ENCODE results near the gene SPAAR. TPM values are rescaled to one million over a fixed set of nuclear protein-coding genes. Genes with fewer than 3 reads are reported as not detected.

Gene SPAAR
- total RNA-seq, 2 donors from 2014 or later: 0.29 TPM; not detected in 1

GRCh38 chr9:35930521-35930920 is 21.2 kb downstream of the SPAAR start:
- no peak overlapping the region for H3K27ac ChIP-seq (ENCODE audit: low read depth, low read length)
- no peaks in the 10 kb centered on the region for H3K4me1 Mint-ChIP-seq

DNA sequence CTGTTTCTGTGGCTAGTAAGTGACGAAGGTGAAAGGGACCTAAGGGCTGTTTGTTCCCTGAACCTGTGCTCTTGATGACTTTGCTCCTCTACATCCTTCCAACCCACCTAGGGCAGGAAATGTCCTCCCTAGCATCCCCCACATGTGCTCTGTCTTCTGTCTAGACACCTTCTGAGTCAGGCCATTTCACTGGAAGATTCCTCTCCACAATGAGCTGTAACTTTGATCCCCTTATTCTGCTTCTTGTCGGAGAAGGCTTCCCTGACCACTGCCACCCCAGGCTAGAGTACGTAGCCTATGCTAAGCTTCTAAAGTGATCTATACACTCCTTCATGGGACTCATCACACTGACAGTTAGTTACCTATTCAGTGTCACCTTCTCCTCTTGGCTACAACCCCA is 21.7 kb downstream of the SPAAR start:
- Histone ChIP-seq H3K9me3 (ENCODE audit: control insufficient read depth, low read length) (no peaks in the 10 kb centered on the region), H3K36me3 (ENCODE audit: control insufficient read depth, insufficient read depth, low read length) (no peaks in the 10 kb centered on the region), H3K9ac (ENCODE audit: extremely low read depth, low read length, poor library complexity, severe bottlenecking) (no peak overlapping the region), H3K4me3 (ENCODE audit: low read length) (no peak overlapping the region), H3K27ac (ENCODE audit: low read depth, low read length) (no peak overlapping the region), H3K4me1 (ENCODE audit: control insufficient read depth, insufficient read depth, low read length) (no peaks in the 10 kb centered on the region), H3K27me3 (ENCODE audit: control insufficient read depth, insufficient read depth, low read length, poor library complexity, severe bottlenecking) (peaks cover 23% of the 10 kb centered on the region)
- Mint-ChIP-seq H3K27ac (no peak overlapping the region), H3K4me1 (no peaks in the 10 kb centered on the region), H3K9me3 (no peaks in the 10 kb centered on the region), H3K4me3 (no peak overlapping the region), H3K36me3 (ENCODE audit: low read depth) (no peaks in the 10 kb centered on the region), H3K27me3 (ENCODE audit: insufficient read depth) (peaks cover 25% of the 10 kb centered on the region)
- WGBS, 2 experiments (ENCODE audit: insufficient coverage in 1 of 2, insufficient read length in 1 of 2): 92 to 100% methylated on average over 2 to 3 of the region's 3 CpGs
- TF ChIP-seq, protein P1, sequence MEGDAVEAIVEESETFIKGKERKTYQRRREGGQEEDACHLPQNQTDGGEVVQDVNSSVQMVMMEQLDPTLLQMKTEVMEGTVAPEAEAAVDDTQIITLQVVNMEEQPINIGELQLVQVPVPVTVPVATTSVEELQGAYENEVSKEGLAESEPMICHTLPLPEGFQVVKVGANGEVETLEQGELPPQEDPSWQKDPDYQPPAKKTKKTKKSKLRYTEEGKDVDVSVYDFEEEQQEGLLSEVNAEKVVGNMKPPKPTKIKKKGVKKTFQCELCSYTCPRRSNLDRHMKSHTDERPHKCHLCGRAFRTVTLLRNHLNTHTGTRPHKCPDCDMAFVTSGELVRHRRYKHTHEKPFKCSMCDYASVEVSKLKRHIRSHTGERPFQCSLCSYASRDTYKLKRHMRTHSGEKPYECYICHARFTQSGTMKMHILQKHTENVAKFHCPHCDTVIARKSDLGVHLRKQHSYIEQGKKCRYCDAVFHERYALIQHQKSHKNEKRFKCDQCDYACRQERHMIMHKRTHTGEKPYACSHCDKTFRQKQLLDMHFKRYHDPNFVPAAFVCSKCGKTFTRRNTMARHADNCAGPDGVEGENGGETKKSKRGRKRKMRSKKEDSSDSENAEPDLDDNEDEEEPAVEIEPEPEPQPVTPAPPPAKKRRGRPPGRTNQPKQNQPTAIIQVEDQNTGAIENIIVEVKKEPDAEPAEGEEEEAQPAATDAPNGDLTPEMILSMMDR (conservative IDR thresholded peaks at IDR 0.05): no peak
- DNase-seq: no peak

More at GRCh38 chr9:35930521-35930920, 21.2 kb downstream of the SPAAR start:
- H3K4me3 Mint-ChIP-seq: no peak overlapping the region
- no peaks in the 10 kb centered on the region for H3K36me3 Mint-ChIP-seq (ENCODE audit: low read depth)
- Histone ChIP-seq H3K36me3 (ENCODE audit: control insufficient read depth, insufficient read depth, low read length) (no peaks in the 10 kb centered on the region), H3K4me3 (ENCODE audit: low read length) (no peak overlapping the region), H3K4me1 (ENCODE audit: control insufficient read depth, insufficient read depth, low read length) (no peaks in the 10 kb centered on the region), H3K27me3 (ENCODE audit: control insufficient read depth, insufficient read depth, low read length, poor library complexity, severe bottlenecking) (peaks cover 27% of the 10 kb centered on the region), H3K9ac (ENCODE audit: extremely low read depth, low read length, poor library complexity, severe bottlenecking) (no peak overlapping the region), H3K9me3 (ENCODE audit: control insufficient read depth, low read length) (no peaks in the 10 kb centered on the region)
- H3K9me3 Mint-ChIP-seq: no peaks in the 10 kb centered on the region
- no peak overlapping the region for H3K27ac Mint-ChIP-seq
- no peak for DNase-seq
- peaks cover 25% of the 10 kb centered on the region for H3K27me3 Mint-ChIP-seq (ENCODE audit: insufficient read depth)
- TF ChIP-seq, protein P1 (conservative IDR thresholded peaks at IDR 0.05): no peak

DNA sequence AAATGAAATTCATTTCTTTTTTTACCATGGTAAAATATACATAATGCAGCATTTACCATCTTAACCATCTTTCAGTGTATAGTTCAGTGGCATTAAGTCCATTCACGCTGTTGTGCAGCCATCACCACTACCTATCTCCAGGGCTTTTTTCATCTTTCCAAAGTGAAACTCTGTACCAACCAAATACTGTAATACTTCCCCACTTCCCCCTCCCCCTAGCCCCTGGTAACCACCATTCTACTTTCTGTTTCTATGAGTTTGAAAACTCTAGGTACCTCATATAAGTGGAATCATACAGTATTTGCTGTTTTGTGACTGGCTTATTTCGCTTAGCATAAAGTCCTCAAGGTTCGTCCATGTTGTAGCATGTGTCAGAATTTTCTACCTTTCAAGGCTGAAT is 23.4 kb downstream of the SPAAR start:
- H3K27ac ChIP-seq (ENCODE audit: low read depth, low read length): no peak overlapping the region
- no peak overlapping the region for H3K27ac Mint-ChIP-seq
- H3K36me3 ChIP-seq (ENCODE audit: control insufficient read depth, insufficient read depth, low read length): no peaks in the 10 kb centered on the region
- H3K27me3 ChIP-seq (ENCODE audit: control insufficient read depth, insufficient read depth, low read length, poor library complexity, severe bottlenecking): peaks cover 15% of the 10 kb centered on the region
- H3K27me3 Mint-ChIP-seq (ENCODE audit: insufficient read depth): peaks cover 30% of the 10 kb centered on the region
- no peaks in the 10 kb centered on the region for H3K4me1 Mint-ChIP-seq
- 94 to 100% methylated on average over 2 to 3 of the region's 3 CpGs for WGBS, 2 experiments (ENCODE audit: insufficient coverage in 1 of 2, insufficient read length in 1 of 2)
- H3K4me3 ChIP-seq (ENCODE audit: low read length): no peak overlapping the region
- no peaks in the 10 kb centered on the region for H3K4me1 ChIP-seq (ENCODE audit: control insufficient read depth, insufficient read depth, low read length)
- H3K9me3 ChIP-seq (ENCODE audit: control insufficient read depth, low read length): peaks cover 5% of the 10 kb centered on the region
- no peak overlapping the region for H3K9ac ChIP-seq (ENCODE audit: extremely low read depth, low read length, poor library complexity, severe bottlenecking)
- TF ChIP-seq, protein P1 (conservative IDR thresholded peaks at IDR 0.05): no peak
- H3K9me3 Mint-ChIP-seq: no peaks in the 10 kb centered on the region
- H3K4me3 Mint-ChIP-seq: no peak overlapping the region
- H3K36me3 Mint-ChIP-seq (ENCODE audit: low read depth): no peaks in the 10 kb centered on the region
- no peak for DNase-seq
